ENCODE data around the gene NPTN. TPM values are rescaled to one million over a fixed set of nuclear protein-coding genes. Genes with fewer than 3 reads are reported as not detected.

Gene NPTN
- total RNA-seq, 1 donor = 146 TPM

GRCh38 chr15:73596174-73596573, 37.0 kb downstream of the NPTN start:
- no peak for TF ChIP-seq CTCF (IDR thresholded peaks at IDR 0.05; ENCODE audit: insufficient read depth, low read depth, low read length)
- DNase-seq (ENCODE audit: low read depth) = no peak
- no peak overlapping the region for H3K4me3 ChIP-seq (ENCODE audit: low read depth, low read length)

- no peak overlapping the region for H3K4me3 ChIP-seq (ENCODE audit: low read depth, low read length)
- no peak for DNase-seq (ENCODE audit: low read depth)
- no peak for TF ChIP-seq CTCF (IDR thresholded peaks at IDR 0.05; ENCODE audit: insufficient read depth, low read depth, low read length)
Observed at GRCh38 chr15:73594109-73594508, 39.1 kb downstream of the NPTN start.

- H3K4me3 ChIP-seq (ENCODE audit: low read depth, low read length) = no peak overlapping the region
- DNase-seq (ENCODE audit: low read depth) = peak; percentile 67
- no peak for TF ChIP-seq CTCF (IDR thresholded peaks at IDR 0.05; ENCODE audit: insufficient read depth, low read depth, low read length)
Observed at GRCh38 chr15:73593304-73594074, 39.7 kb downstream of the NPTN start.

- no peak for DNase-seq (ENCODE audit: low read depth)
- no peak for TF ChIP-seq CTCF (IDR thresholded peaks at IDR 0.05; ENCODE audit: insufficient read depth, low read depth, low read length)
- no peak overlapping the region for H3K4me3 ChIP-seq (ENCODE audit: low read depth, low read length)
Observed at GRCh38 chr15:73590263-73590662, 42.9 kb downstream of the NPTN start.

GRCh38 chr15:73589766-73590165, 43.4 kb downstream of the NPTN start:
- TF ChIP-seq CTCF (IDR thresholded peaks at IDR 0.05; ENCODE audit: insufficient read depth, low read depth, low read length) = no peak
- no peak for DNase-seq (ENCODE audit: low read depth)
- H3K4me3 ChIP-seq (ENCODE audit: low read depth, low read length) = no peak overlapping the region

GRCh38 chr15:73585871-73586654, 47.1 kb downstream of the NPTN start:
- TF ChIP-seq CTCF (IDR thresholded peaks at IDR 0.05; ENCODE audit: insufficient read depth, low read depth, low read length) = no peak
- no peak overlapping the region for H3K4me3 ChIP-seq (ENCODE audit: low read depth, low read length)
- no peak for DNase-seq (ENCODE audit: low read depth)
